ENCODE measurements around the gene AATF.

Gene AATF

DNA sequence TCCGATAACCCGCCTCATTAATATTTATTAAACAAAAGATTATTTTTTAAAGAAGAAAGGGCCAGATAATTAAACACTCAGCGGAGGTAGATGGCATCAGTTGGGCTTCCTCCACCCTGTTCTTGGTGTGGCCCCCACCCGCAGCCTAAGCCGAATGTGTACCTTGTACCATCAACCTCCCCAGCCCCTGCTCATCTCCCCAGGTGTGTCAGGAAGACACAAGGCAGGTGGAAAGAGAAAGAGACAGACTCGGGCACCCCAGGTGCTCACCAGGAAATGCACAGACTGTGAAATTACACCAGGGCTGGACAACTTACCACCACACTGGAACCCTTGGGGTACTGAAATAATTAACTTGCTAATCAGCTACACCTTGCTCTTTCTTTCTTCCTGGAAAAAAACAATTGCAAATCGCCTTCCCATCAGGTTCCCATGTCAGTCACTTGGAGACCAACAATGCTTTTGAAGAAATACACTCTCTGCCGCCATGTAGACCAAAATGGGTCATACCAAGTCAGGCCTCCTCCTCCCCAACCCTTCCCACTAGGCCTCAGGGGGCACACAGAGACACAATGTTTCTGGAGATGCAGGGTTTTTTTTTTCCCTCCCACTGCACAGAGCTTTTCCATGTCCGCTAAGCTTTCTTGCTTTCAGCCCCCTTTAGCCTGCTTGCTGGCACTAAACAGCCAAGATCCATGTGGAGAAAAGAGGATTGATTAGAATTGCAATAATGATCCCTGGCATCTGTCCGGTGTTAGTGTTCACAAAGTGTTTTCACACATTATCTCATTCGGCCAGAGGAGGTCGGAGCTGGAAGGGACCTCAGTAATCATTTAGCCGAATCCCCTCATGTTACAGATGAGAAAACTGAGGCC is 20.0 kb upstream of the AATF start:
- in situ Hi-C loops (cut with HindIII; ENCODE audit: low pct_ligation_motif_present, low pct_unique_long_range_greater_than_20kb, low sequenced_read_pairs), result no loop called here
- no peak for DNase-seq

DNA sequence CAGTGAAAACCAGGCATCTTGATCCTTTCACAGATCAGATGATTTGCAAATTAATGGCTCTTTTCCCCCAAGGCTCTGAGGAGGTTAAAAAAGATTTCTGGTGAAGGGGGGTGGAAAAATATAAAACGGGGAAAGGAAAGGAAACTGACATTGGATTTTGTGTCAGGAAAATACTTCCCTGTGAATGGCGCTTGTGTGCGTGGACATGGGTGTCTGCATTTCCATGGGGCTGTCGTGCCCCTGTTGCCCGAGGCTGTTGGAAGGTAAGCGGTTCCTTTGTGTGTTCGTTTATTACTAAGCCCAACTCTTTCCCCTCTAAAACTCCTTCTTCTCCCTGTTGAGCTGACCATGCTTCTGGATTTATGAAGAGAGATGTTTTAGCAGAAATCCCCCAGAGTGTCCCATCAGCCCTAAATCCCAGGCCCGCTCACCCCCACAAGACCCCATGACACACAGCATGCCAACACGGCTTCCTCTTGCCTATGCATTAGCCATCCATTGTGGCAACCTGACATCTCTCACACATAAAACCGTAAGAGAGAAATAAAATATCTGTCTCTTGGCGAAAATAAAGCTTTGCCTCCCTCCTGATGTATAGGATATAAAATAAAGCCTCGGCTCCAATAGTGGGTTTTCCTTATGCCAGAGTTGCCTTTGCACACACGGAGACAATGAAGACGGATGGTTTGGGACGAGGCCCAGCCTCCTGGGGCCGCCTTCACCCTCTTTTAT is 18.7 kb upstream of the AATF start:
- no peak for DNase-seq
- in situ Hi-C loops (cut with HindIII; ENCODE audit: low pct_ligation_motif_present, low pct_unique_long_range_greater_than_20kb, low sequenced_read_pairs), result no loop called here

DNA sequence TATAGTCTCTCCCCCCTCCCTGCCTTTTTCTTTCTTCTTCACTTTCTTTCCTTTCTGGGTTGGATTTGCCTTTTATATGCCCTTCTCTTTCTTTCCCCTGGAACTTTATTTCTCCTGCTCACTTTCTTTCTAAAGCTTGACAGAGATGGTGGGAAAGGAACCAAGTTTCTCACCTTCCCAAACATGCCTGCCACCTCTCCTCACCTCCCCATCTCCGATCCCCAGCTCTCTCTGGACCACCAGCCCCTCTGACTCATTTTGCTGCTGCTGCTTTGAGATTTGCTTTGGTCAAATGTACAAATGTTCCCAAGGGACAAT is 18.2 kb upstream of the AATF start:
- DNase-seq, result no peak
- in situ Hi-C loops (cut with HindIII; ENCODE audit: low pct_ligation_motif_present, low pct_unique_long_range_greater_than_20kb, low sequenced_read_pairs), result no loop called here

DNA sequence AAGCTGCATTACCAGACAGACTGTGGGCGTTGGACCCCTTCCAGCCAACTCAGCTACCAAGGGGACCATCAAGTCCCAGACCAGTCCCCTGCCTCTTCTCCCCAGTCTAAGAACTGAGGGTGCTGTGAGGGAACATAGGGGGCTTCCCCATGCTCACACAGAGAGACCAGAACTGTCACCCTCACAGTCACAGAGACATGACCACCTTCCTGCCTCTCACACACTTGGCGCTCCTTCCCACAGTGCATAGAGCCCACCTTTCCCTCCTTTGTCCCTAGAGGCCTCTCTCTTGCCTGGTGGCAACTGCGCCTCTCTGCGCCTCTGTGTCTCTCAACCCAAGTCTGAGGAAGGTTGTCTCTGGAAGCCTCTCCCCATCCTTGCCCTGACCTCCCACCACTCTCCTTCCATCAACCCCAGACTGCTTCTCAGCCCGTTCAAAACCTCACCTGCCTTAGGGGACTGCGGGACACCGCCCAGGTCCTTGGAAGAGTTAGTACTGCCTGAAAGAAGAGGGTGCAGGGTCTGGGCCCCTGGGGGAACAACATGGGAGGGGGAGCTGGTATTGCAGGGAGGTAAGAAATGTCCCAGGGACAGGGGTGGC is 17.6 kb upstream of the AATF start:
- in situ Hi-C loops (cut with HindIII; ENCODE audit: low pct_ligation_motif_present, low pct_unique_long_range_greater_than_20kb, low sequenced_read_pairs), result no loop called here
- DNase-seq, result no peak

DNA sequence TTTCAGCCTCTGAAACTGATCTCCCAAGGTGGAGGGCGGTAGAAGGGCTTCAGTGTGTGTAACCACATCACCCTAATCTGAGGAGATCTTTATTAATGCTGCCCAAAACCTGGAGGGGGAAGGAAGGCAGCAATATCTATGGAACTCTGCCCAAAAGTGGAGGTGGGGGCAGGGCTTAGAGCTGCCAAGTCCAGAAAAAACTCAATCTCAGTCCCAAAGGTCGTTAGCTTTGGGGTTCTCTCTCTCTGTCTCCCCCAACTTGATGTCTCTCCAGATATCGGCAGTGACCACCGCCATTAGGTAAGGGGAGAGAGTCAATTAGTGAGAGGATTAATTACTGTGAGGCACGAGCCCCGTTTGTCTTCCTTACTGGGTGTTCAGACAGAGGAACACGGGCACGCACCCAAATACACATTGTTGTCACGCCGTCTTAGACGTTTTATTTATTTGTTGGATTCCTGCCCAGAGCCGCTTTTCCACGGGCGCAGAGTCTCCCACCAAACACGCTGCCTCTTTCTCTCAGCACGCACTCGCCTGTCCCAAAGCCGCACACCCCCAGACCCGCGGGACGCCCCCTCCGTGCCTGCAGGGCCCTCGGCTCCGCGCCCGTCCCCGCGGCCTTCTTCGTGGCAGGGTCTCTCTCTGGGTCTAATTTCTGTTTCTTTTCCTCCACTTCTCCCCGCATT is 16.9 kb upstream of the AATF start:
- no peak for DNase-seq
- in situ Hi-C loops (cut with HindIII; ENCODE audit: low pct_ligation_motif_present, low pct_unique_long_range_greater_than_20kb, low sequenced_read_pairs), result no loop called here

DNA sequence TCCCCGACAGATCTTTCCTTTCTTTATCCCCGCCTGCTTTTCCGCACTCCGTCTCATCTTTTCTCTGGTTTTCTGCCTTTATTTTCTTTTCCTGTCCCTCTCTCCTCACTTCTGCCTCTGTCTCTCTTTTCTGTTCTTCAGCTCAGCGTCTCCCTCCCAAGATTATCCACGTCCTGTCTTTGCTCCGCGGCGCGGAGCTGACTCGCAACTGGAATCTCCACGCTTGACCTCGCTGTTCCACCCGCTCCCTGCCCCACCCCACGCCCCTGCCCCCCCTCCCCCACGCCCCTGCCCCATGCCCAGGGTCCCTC is 16.4 kb upstream of the AATF start:
- no peak for DNase-seq
- in situ Hi-C loops (cut with HindIII; ENCODE audit: low pct_ligation_motif_present, low pct_unique_long_range_greater_than_20kb, low sequenced_read_pairs), result no loop called here

DNA sequence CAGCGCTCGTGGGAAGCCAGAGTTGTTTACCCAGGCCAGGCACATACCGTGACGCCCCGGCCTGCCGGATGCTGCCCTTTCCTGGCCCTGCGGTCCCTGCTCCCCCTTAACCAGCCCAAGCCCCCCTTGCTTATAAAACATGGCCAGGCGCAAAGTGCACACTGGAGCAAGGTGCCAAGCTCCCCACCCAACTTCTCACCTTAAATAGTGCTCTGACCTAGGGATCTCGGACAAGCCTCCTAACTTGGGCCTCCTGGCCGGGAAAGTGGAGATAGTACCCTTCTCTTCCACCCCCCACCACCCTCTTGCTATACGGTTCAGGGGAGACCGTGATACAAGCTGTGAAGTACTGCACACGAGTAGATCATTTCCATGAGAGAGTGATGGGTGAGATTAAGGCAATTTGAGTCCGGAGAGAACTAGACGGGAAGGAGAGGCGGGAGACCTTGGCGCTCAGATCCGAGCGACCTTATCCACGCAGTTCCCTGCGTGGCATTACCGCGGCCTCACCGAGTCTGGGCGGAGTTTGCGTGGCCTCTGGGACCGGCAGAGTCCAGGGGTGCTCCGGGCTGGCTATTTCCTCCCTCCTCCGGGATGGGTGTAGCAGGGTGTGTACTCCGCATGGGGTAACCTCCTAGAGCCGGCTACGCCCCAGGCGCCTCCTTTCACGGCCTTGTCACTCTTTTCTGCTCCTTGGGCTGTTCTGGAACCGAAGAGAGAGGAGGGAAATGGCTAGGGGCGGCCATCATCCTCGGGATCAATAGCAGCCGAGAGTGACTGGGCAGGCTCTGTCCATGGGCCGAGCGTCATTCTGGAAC is 15.9 kb upstream of the AATF start:
- DNase-seq, result no peak
- in situ Hi-C loops (cut with HindIII; ENCODE audit: low pct_ligation_motif_present, low pct_unique_long_range_greater_than_20kb, low sequenced_read_pairs), result no loop called here

DNA sequence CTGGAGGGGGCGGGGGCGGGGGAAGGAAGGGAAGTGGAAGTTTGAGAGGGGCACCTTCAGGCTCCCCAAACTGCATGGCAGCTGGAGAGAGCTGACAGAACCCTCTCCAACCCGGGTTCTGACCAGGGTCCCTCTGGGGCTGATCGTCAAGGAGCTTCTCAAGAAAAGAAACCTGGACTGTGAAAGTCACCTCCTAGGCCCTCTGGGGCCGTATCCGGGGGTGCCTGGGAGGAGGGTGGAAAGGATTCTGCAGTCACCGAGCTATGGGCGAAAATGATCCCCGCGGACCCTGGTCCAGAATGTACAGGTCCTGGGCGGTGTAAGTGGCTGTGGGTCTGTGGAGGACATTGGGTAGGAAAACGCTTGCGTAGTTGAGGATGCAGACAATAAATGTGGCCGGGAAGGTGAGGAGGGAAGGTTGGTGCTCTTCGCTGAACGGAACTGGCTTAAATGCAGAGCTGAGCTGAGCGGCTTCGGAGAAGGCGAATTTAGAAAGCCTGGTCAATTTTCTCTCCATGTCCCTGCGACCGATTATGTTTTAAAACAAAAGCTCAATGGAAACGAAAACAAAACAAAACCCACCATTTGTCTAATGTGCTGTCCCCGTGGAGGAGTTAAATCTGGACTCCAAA is 15.1 kb upstream of the AATF start:
- DNase-seq, result no peak
- in situ Hi-C loops (cut with HindIII; ENCODE audit: low pct_ligation_motif_present, low pct_unique_long_range_greater_than_20kb, low sequenced_read_pairs), result no loop called here

DNA sequence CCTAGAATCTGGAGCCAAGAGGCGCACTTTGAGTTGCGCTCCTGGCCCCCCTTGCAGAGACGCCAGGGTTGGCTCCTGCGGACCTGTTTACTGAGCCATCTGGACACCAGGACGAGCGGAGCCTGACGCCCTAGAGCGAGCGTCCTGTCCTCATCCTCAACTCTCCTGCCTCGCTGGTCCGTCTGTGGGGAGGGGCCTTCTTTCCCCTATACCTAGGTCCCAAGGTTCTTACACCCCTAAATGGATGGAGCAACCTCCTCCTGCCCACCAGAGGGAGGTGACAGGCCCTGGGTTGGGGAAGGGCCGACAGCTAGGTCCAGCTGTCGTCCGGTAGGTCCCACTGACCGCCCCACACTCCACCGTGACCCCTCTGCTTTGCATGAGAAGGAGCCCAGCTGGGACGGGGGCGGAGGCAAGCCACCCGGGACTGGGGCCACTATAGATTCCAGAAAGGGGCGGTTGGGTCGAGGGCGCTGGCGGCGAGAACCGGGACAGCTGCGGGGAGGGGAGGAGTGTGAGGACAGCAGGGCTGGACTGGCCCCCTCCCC is 14.5 kb upstream of the AATF start:
- no peak for DNase-seq
- in situ Hi-C loops (cut with HindIII; ENCODE audit: low pct_ligation_motif_present, low pct_unique_long_range_greater_than_20kb, low sequenced_read_pairs), result no loop called here

DNA sequence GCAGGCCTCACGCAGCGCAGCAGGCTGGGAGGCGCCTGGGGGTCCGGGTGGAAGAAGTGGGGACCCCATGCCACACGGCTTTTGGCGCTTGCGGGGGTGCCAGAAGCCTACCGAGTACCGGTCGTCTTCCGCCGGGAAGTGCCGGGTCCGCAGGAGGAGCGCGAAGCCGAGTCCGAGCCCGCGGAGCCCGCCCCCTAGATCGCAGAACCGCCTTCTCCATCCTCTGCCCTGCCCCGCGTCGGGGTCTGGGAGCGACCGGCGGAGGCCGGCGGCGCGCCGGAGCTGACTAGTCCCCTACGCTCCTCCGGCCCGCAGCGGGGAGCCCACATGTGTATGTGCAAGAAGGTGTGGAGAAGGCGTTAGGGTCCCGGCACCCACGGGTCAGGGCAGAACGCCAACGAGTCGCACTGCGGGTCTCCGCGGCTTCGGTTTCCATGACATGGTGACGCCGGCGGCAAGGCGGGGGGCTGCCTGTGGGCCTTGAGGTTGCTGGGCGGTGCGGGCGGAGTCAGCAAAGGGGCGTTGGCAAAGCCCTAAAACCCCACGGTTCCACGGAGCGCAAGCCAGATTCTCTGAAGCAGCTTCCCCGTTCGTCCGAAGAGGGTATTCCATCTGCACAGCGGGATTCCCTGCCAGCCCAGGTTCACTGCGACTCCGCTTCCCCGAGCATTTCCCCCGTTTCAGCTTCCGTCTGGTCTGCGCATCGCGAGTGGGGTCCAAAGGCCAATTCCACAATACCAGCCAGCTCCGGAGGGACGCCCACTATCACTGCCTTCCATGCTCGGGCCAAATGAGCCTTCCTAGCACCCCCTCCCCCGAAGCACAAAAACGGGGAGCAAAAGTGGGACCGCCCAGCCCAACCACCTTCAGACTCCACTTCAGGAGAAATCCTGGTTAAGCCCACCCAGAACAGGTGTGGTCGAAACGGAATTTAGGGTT is 13.8 kb upstream of the AATF start:
- in situ Hi-C loops (cut with HindIII; ENCODE audit: low pct_ligation_motif_present, low pct_unique_long_range_greater_than_20kb, low sequenced_read_pairs), result no loop called here
- peak; percentile 76 for DNase-seq

DNA sequence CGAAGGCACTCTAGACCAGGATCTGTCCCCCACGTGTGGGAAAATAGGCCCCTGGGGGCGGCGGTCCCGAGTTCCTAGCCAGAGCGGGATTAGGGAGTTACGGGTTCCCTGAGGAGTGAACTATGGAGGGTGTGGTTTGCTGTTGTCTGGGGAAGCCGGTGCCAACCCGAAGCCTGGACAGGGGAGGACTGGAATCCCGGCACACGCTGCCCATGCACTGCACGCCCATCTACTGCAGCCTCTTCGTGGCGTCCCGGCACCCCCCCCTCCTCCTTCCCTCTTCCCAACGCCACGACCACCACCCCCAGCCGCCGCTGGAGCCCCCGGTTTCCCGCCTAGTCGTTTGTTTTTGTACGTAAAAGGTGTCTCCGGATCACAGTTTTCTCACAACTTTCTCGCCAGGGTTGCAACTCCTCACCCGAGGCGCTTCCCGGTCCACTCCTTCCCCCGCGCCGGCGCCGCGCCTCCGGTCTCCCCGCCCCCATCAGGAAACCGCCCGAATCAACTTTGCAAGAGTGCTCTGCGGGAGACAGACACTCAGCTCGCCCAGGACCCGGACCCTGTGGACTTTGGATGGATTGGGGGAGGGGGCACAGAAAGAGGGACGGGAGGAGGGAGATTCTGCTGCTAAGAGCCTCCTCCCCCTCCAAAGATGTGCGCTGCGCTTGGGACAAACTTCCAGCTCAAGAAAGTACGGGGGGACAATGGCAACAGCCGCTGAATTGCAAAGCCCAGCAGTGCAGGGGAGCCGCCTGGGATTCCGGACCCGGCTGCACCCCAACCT is 12.9 kb upstream of the AATF start:
- in situ Hi-C loops (cut with HindIII; ENCODE audit: low pct_ligation_motif_present, low pct_unique_long_range_greater_than_20kb, low sequenced_read_pairs), result no loop called here
- DNase-seq, result peak; percentile 74

DNA sequence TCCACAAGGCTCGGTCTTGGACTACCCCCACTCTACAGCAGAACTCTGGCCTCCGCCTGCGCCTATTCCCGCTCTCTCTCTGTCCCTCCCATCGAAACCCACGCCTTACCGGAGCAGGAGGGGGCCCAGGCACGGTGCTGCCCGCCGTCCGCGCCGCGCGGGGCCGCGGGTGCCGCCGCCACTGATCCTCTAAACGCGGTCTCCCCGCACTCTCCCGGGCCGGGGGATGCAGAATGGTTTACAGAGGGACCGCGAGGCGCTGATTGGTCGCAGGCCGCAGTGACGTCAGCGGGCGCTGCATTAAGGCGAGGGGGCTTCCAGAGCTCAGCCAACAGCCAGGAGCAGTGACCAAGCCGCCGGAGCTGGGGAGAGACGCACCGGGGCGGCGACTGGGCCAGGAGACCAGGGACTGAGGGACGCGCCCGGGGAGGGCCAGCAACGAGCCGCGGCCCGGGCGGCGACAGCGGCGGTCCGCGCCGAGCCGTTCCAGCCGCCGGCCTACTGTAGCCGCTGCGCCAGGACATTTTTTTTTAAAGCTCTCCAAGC is 12.2 kb upstream of the AATF start:
- peak; percentile 64 for DNase-seq
- in situ Hi-C loops (cut with HindIII; ENCODE audit: low pct_ligation_motif_present, low pct_unique_long_range_greater_than_20kb, low sequenced_read_pairs), result no loop called here

DNA sequence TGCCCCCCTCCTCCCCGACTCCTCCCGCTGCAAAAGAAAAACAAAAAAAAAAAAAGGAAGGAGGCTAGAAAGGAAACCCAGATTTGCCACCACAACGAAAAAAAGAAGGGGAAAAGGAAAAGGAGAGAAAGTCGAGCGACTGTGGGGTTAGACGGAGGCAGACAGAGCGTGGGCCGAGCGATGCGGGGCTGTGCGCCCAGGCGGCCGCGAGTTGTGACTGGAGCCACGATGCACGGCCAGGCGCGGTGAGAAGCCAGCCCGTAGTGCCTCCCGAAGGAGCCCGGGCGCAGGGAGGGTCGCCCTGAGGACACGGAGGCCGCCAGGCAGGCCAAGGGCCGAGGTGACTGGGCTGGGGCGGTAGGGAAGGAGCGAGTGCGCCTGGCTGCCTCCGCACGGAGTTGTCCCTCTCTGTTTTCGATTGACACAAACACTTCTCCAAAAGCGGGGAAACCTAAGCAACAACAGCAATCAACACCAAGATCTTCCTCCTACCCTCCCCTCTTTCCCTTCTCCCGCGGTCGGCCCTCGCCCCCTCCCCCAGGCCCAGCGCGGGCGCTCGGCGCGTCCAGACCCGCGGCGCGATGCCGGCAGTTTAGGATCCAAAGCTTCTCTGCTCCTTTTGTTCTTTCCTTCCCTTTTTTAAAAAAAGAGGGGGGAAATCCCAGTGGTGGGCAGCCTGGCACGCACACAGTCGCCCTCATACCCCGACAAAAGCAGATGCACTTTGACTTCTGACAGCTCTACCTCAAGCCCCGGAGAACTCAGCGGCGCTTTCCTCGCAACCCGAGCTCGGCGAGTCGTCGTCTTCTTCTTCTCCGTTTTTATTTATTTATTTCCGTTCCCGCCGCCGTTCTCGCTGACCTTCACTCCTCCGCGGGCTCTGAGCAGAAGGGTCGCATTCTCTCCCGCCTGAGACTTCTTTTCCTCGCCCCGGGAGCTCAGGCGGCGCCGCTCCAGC is 11.5 kb upstream of the AATF start, which contains the start of gene LHX1:
Gene LHX1, plus strand, starts transcription at position 475 of the 958 bp plus-strand sequence. CDS start 723 bp downstream, outside the sequence.
- peak; percentile 42 for DNase-seq
- in situ Hi-C loops (cut with HindIII; ENCODE audit: low pct_ligation_motif_present, low pct_unique_long_range_greater_than_20kb, low sequenced_read_pairs), result no loop called here

DNA sequence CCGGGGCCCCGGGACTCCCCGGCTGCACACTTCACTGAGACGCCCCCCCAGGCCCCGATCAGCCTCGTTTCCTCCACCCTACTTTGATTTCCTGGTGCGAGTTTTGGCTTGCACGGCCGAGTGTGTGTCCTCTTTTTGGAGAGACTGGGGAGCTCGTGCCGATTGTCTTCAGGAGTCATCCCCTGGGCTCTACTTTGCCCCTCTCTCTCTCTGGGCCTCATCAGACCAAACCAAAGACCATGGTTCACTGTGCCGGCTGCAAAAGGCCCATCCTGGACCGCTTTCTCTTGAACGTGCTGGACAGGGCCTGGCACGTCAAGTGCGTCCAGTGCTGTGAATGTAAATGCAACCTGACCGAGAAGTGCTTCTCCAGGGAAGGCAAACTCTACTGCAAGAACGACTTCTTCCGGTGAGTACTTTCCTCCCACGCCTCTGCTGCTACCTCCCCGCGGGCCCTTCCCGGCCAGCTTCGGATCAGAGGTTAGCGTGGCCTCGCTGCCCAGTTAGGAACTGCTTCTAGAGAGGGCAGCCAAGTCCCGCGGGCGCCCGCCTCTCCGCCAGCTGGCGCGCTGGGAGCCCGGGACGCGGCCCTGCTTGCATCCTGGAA is 10.7 kb upstream of the AATF start:
- peak; percentile 64 for DNase-seq
- in situ Hi-C loops (cut with HindIII; ENCODE audit: low pct_ligation_motif_present, low pct_unique_long_range_greater_than_20kb, low sequenced_read_pairs), result no loop called here
